Adipocyte (in vitro differentiated cells): ENCODE measurements around the gene PLCB1.
A peak's percentile ranks its signal among the peaks of the same experiment; 100 is the strongest.

Experiments
- DNase-seq: peaks from one replicate; pipeline ENCODE4 v3.0.0-alpha.2; 2015; ENCODE audit warnings: low read depth
- H3K27me3 ChIP-seq: replicated peaks from 2 replicates; pipeline ENCODE4 v1.7.0; 2013; ENCODE audit warnings: mild to moderate bottlenecking, low read length, moderate library complexity; ENCODE audit not compliant: control insufficient read depth, insufficient read depth
- H3K36me3 ChIP-seq: 2 replicates; pipeline ENCODE4 v1.7.0; 2013; ENCODE audit warnings: low read length, mild to moderate bottlenecking, moderate library complexity; ENCODE audit not compliant: control insufficient read depth, insufficient read depth, severe bottlenecking
- H3K4me1 ChIP-seq: 2 replicates; pipeline ENCODE4 v1.7.0; 2013; ENCODE audit warnings: mild to moderate bottlenecking, low read length, moderate library complexity; ENCODE audit not compliant: control insufficient read depth, insufficient read depth
- H3K4me3 ChIP-seq: 2 replicates; pipeline ENCODE4 v1.7.0; 2013; ENCODE audit warnings: mild to moderate bottlenecking, low read length, moderate library complexity
- H3K9ac ChIP-seq: 2 replicates; pipeline ENCODE4 v1.7.0; 2013; ENCODE audit warnings: mild to moderate bottlenecking, low read length, moderate library complexity
- H3K9me3 ChIP-seq: 2 replicates; pipeline ENCODE4 v1.7.0; 2013; ENCODE audit warnings: mild to moderate bottlenecking, low read length, moderate library complexity; ENCODE audit not compliant: control insufficient read depth

The PLCB1 gene

DNA sequence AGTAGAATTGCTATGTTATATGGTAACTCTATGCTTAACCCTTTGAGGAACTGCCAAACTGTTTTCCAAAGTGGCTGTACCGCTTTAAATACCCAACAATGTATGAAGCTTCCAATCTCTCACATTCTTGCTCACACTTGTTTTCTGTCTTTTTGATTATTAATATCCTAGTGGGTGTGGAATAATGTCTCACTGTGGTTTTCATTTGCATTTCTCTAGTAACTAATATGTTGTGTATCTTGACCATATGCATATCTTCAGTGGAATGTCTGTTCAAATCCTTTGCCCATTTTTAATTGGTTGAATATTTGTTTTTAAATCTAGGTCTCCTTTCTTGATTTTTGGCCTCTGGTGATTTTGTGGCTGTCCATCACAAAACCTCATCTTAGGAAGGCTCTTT lies 759.0 kb downstream of the PLCB1 start:
- no peak overlapping the region for H3K9ac ChIP-seq
- no peak for DNase-seq
- H3K36me3 ChIP-seq: no peaks in the 10 kb centered on the region
- no peaks in the 10 kb centered on the region for H3K4me1 ChIP-seq
- no peaks in the 10 kb centered on the region for H3K27me3 ChIP-seq
- no peak overlapping the region for H3K4me3 ChIP-seq
- H3K9me3 ChIP-seq: peaks cover 25% of the 10 kb centered on the region

DNA sequence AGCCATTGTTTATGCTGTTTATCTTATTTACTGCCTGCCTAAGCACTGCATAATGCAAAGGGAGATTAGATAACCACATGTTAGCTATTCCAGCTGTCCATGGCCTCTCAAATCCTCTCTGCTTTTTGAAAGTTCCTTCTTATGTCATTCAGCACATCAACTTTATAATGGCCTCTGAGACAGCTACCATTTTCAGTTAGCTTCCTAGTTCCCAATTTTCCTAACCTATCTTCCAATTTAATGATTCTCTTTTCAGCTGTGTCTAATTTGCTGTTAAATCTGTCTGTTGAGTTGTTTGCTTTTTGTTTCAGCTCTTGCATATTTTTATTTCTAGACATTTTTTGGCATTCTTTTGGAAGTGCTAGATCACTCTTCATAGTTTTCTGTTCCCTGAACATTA lies 763.4 kb downstream of the PLCB1 start:
- Histone ChIP-seq H3K36me3 (no peaks in the 10 kb centered on the region), H3K4me3 (peak overlapping the region; percentile 0), H3K4me1 (no peaks in the 10 kb centered on the region), H3K9me3 (peaks cover 25% of the 10 kb centered on the region), H3K9ac (no peak overlapping the region), H3K27me3 (no peaks in the 10 kb centered on the region)
- no peak for DNase-seq

DNA sequence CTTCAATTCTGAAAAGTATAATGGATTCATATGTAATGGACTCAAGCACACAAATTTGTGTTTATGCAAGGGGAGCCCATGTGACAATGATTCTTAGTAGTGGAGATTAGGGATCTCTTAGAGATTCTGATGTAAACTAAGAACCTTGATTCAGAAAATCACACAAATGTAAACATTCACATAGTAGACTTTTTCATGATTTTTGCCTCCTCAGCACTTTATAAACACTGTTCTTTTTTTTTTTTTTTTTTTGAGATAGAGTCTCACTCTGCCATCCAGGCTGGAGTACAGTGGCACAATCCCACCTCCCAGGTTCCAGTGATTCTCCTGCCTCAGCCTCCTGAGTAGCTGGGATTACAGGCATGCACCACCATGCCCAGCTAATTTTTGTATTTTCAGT lies 766.8 kb downstream of the PLCB1 start:
- no peak overlapping the region for H3K4me3 ChIP-seq
- no peak overlapping the region for H3K9ac ChIP-seq
- H3K36me3 ChIP-seq: no peaks in the 10 kb centered on the region
- DNase-seq: no peak
- peaks cover 24% of the 10 kb centered on the region for H3K9me3 ChIP-seq
- no peaks in the 10 kb centered on the region for H3K4me1 ChIP-seq
- H3K27me3 ChIP-seq: no peaks in the 10 kb centered on the region

DNA sequence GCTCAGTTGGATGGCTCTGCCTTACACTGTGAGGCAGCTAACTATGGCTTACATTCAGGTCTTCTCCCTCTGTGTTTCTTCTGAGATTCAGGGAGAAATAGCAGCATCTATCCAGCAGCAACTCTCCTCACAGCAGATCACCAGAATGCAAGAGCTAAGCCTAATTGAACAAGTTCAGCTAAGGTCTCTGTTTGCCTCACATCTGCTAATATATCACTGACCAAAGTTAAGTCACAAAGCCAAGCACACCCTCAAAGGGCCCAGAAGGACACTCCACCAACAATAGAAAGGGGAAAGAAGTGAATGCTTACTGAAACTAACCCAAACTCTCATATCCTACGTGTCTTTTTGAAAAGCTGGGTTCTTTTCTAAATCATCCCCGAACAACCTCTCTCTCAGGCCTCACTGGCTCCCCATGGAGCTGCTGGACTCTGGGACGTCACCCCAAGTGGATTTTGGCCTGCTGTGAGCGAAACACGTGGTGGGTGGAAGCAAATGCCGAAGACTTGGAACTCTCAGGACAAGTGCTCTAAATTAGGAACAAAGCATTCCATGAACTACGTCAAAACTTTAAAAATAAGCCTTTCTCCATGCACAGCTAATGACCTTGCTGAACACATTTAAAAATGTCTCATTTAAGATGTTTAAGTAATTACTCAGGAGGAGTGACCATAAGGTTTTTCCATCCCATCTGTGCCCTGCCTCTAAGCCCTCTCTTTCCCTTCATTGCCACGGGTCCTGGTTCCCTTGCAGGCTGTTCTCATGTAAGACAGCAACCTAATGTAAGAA lies 769.4 kb downstream of the PLCB1 start:
- Histone ChIP-seq H3K27me3 (no peaks in the 10 kb centered on the region), H3K36me3 (no peaks in the 10 kb centered on the region), H3K4me1 (no peaks in the 10 kb centered on the region), H3K9me3 (no peaks in the 10 kb centered on the region), H3K4me3 (no peak overlapping the region), H3K9ac (no peak overlapping the region)
- no peak for DNase-seq

DNA sequence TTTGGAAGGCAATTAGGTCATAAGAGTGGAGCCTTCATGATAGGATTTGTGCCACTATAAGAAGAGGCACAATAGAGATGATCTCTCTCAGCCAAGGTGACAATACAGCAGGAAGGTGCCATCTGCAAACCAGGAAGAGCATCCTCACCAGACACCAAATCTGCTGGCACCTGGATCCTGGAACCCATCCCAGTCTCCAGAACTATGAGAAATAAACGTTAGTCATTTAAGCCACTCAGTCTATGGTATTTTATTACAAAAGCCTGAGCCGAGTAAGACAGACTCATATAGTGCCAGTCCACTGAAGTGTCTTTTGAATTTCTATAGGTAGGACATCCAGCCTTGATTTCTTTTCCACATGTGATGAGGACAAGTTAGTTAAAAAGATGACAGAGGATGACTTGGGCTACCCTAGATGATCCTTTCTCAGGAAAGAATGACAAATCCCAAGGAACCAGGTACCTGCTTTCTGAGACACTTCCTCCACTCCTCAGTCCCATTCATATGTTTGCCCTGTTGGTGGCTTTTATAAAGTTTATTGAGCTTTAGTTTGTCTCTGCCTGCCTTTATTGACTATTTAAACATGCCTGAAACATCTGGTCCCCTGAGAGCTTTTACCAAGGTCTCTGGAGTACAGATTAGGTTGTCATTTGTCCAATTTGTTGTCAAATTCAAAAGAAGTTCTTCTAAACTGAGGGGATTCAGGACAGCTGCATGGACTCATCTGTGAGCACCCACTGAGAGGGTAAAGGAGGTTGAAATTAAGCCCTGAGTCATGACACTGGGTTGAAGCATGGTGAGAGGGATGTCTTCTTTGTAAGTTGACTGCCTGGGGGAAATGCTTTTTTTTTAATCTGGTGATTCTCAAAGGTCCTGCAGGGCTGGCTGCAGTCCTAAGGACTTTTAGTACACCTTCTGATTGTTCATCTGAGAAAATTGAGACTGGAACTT lies 771.9 kb downstream of the PLCB1 start:
- Histone ChIP-seq H3K9ac (no peak overlapping the region), H3K36me3 (no peaks in the 10 kb centered on the region), H3K27me3 (no peaks in the 10 kb centered on the region), H3K9me3 (no peaks in the 10 kb centered on the region), H3K4me1 (no peaks in the 10 kb centered on the region), H3K4me3 (no peak overlapping the region)
- DNase-seq: no peak

DNA sequence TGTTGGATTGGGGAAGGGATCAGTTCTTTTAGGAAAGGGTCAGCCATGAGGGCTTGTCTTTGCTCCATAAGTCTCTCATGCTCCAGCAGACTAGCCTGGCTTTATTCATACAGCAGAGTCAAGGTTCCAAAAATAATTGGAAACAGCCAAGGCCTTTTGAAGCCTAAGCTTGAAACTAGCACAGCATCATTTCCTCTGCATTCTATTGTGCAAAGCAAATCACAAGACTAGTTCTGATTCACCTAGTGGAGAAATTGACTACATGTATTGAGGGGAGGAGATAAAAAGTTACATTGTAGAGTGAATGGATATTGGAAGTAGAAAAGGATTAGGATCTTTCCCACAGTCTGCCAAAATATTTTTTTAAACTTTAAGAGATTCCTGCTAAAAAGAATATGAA lies 777.5 kb downstream of the PLCB1 start:
- no peaks in the 10 kb centered on the region for H3K36me3 ChIP-seq

DNA sequence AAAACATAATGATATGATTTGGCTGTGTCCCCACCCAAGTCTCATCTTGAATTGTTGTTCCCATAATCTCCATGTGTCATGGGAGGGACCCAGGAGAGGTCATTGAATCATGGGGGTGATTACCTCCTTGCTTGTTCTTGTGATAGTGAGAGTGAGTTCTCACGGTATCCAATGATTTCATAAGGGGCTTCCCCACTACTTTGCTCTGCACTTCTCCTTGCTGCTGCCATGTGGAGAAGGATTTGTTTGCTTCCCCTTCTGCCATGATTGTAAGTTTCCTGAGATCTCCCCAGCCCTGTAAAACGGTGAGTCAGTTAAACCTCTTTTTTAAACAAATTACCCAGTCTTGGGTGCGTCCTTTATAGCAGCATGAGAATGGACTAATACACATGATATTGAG lies 780.0 kb downstream of the PLCB1 start:
- Histone ChIP-seq H3K9me3 (peaks cover 2% of the 10 kb centered on the region), H3K4me3 (no peak overlapping the region), H3K36me3 (no peaks in the 10 kb centered on the region), H3K9ac (no peak overlapping the region), H3K27me3 (no peaks in the 10 kb centered on the region), H3K4me1 (no peaks in the 10 kb centered on the region)
- no peak for DNase-seq

More for the DNA sequence above, 777.5 kb downstream of the PLCB1 start:
- DNase-seq: peak; percentile 29
- Histone ChIP-seq H3K9me3 (no peaks in the 10 kb centered on the region), H3K4me1 (no peaks in the 10 kb centered on the region), H3K4me3 (no peak overlapping the region), H3K27me3 (no peaks in the 10 kb centered on the region), H3K9ac (no peak overlapping the region)

DNA sequence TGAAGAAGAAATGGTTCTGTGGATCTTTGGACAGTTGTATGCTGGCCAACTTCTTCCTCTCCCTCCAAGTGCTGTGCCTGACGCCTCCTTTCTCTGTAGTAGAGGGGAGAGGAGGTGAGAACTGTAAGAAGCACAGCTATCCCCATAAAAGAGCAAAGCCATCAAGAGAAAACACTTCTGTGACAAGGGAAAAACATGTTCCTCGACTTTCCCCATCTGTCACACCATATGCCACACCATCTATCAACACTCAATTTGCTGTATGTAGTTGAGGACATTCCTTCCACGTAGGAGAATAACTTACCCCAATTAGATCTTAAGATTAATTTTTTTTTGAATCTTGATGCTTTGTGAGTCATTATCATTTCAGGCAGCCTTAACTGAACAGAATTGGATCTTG lies 780.7 kb downstream of the PLCB1 start:
- Histone ChIP-seq H3K36me3 (no peaks in the 10 kb centered on the region), H3K4me3 (no peak overlapping the region), H3K27me3 (no peaks in the 10 kb centered on the region), H3K9me3 (peaks cover 2% of the 10 kb centered on the region), H3K9ac (no peak overlapping the region), H3K4me1 (no peaks in the 10 kb centered on the region)
- DNase-seq: no peak

DNA sequence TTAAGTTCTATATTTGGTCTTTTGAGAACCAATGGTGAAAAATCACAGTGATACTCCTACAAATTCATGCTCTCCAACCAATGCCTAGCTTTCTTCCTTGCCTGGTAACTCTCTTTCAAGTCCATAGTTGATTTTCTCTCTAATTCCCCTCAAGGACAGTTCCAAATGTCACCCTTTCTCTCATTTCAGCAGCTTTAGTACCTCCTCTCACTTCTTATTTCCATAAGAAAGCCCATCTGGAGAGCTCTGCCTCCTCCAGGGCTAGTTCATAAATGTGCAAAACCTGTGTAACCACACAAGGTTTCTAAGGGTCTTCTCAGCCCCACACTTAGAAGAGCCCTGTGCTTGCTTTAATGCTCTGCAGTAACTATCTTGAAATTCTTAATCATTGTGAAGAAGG lies 781.4 kb downstream of the PLCB1 start:
- H3K4me1 ChIP-seq: no peaks in the 10 kb centered on the region
- H3K36me3 ChIP-seq: no peaks in the 10 kb centered on the region
- H3K9me3 ChIP-seq: peaks cover 2% of the 10 kb centered on the region
- H3K9ac ChIP-seq: no peak overlapping the region
- no peak for DNase-seq
- H3K27me3 ChIP-seq: no peaks in the 10 kb centered on the region
- H3K4me3 ChIP-seq: no peak overlapping the region

DNA sequence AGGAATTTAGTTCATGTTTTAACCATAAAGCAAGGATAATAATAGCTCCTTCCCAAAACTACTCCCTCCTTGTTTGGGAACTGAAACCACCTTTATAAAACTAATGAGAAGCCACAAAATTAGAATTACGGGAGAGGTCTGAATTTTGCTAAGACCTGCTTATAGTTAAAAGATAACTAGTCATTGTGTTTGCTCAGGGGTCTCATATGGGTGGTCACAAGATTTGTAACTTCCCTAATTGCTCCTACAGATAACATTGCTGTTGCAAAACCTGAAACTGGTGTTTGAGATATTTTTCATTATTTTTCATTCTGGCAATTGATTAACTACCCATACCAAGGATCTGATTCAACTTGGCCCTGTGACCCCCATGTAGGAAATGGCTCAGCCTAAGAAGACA lies 782.4 kb downstream of the PLCB1 start:
- Histone ChIP-seq H3K4me3 (no peak overlapping the region), H3K9me3 (peaks cover 2% of the 10 kb centered on the region), H3K27me3 (no peaks in the 10 kb centered on the region), H3K4me1 (no peaks in the 10 kb centered on the region), H3K9ac (no peak overlapping the region), H3K36me3 (no peaks in the 10 kb centered on the region)
- no peak for DNase-seq

DNA sequence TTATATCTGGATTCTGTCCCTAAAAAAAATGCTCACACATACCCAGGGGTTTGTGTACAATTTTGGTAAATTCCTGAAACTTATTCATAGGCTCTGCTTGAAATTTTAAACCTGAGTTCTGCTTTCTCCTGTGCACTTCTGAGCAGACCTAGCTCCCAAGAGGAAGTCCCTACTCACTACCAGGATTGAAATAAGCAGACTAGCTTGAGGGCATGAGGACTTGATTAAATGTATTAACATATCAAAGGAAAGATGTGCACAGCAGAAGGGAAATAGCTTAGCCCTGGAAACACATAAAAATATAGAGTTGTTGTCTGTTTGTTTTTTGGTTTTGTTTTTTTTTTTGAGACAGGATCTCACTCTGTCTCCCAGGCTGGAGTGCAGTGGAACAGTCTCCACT lies 785.0 kb downstream of the PLCB1 start:
- Histone ChIP-seq H3K9me3 (peaks cover 2% of the 10 kb centered on the region), H3K4me1 (no peaks in the 10 kb centered on the region), H3K36me3 (no peaks in the 10 kb centered on the region), H3K27me3 (no peaks in the 10 kb centered on the region), H3K4me3 (no peak overlapping the region), H3K9ac (no peak overlapping the region)
- DNase-seq: no peak
